Astrocyte of the spinal cord (primary cell): Measurements from ENCODE around the gene HNRNPM.

Experiments used
- DNase-seq: peaks from one replicate; pipeline ENCODE4 v3.0.0; 2011; ENCODE audit warnings: low read depth, low spot score
- H3K4me3 ChIP-seq: 2 replicates; pipeline ENCODE4 v1.5.1; 2011; ENCODE audit warnings: low read depth, mild to moderate bottlenecking, low read length, moderate library complexity
- in situ Hi-C: cut with HindIII; loops from 2 replicates; pipeline ENCODE4 v1.10.0; 2017; ENCODE audit warnings: low sequenced_read_pairs
- TF ChIP-seq, protein P1 (sequence below): IDR thresholded peaks from 2 replicates; pipeline ENCODE4 v1.5.1; 2012; ENCODE audit warnings: low read depth, mild to moderate bottlenecking, low read length, inconsistent platforms

HNRNPM gene

DNA sequence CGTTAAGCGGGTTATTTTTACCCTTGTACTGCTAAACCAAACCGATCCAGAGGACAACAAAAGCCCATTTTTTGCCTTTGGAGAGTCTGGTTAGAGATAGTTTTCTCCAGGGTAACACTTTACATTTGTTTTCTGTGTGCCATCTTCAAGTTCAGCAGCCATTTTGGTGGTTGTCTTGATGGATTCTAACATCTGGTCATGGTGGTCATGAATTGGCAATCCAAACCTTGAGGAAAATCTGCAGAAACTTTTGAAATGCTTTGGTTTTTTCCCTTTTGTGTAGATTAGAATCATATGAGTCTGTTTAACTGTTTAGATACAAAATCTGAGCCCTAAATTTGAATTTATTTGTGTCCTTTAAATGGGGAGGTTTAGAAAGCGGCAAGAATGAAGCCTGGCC lies 16.6 kb downstream of the HNRNPM start:
- H3K4me3 ChIP-seq, result no peak overlapping the region
- in situ Hi-C loops, result no loop called here
- DNase-seq, result no peak
- TF ChIP-seq, protein P1, sequence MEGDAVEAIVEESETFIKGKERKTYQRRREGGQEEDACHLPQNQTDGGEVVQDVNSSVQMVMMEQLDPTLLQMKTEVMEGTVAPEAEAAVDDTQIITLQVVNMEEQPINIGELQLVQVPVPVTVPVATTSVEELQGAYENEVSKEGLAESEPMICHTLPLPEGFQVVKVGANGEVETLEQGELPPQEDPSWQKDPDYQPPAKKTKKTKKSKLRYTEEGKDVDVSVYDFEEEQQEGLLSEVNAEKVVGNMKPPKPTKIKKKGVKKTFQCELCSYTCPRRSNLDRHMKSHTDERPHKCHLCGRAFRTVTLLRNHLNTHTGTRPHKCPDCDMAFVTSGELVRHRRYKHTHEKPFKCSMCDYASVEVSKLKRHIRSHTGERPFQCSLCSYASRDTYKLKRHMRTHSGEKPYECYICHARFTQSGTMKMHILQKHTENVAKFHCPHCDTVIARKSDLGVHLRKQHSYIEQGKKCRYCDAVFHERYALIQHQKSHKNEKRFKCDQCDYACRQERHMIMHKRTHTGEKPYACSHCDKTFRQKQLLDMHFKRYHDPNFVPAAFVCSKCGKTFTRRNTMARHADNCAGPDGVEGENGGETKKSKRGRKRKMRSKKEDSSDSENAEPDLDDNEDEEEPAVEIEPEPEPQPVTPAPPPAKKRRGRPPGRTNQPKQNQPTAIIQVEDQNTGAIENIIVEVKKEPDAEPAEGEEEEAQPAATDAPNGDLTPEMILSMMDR, result no peak

DNA sequence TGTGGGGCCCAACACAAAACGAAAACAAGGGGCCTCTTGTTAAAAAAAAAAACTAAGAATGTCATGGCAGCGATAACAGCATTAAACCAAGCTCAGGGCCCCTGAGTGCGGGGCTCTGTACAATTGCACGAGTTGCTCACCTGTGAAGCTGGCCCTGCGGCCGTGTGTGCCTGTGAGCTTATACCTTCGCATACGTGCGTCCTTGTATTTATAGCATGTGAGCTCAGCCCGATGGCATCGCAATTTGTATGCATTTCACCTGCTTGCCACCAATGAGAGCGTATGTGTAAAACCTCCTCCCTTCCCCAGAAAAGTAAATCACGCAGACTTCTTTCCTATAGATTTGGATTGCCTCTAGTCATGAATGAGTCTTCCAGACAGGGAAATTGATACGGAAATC lies 17.1 kb downstream of the HNRNPM start:
- TF ChIP-seq, protein P1, result no peak
- in situ Hi-C loops, result no loop called here
- no peak for DNase-seq

DNA sequence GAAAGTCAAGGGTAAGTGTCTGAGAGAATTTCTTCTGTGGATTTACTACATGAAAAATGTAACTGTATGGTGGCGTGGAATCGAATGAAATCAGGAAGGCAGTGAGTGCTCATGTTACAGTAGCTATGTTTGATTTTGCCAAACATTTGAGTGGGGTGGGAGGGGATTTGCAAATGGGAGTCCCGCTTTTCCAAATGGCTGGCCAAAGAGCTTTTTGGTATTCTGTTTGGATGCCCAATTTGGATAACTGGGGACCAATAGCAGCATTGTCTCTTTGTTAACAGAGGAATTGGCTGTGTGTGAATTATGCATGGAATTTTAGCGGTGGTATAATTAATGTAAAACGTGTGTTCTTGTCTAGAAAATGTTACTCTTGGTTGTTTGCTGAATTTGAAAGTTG lies 17.8 kb downstream of the HNRNPM start:
- in situ Hi-C loops, result no loop called here
- DNase-seq, result no peak
- TF ChIP-seq, protein P1, result no peak
- H3K4me3 ChIP-seq, result no peak overlapping the region

More for the DNA sequence above, 17.1 kb downstream of the HNRNPM start:
- H3K4me3 ChIP-seq, result no peak overlapping the region

DNA sequence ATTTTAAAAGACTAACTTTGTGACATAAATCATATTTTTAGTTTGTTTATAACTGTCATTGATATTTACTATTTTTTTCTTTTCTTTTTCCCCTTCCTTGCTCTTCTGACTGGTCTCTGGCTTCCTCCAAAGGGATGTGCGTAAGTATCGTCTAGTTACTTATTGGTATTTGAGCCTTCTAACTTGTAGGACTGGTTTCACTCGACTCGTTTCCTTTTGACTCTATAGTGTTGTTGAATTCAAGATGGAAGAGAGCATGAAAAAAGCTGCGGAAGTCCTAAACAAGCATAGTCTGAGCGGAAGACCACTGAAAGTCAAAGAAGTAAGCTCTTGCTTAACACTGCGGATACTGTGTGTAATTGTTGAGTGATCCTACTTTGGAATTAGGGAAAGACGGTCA lies 18.6 kb downstream of the HNRNPM start:
- in situ Hi-C loops, result no loop called here
- no peak overlapping the region for H3K4me3 ChIP-seq
- DNase-seq, result no peak
- TF ChIP-seq, protein P1, result no peak

DNA sequence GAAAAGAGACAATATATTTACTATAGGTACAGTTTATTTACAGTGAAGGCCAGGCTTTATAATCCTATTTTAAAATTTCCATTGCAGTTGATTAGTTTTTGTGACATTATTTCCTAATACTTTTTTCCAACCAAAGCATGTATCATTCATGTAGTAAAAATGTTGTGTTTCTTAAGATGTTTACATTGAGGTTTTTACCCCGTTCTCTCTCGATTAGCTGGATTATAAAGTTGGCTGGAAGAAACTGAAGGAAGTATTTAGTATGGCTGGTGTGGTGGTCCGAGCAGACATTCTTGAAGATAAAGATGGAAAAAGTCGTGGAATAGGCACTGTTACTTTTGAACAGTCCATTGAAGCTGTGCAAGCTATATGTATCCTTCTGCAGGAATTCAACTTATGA lies 21.2 kb downstream of the HNRNPM start:
- TF ChIP-seq, protein P1, result no peak
- in situ Hi-C loops, result no loop called here
- no peak for DNase-seq
- no peak overlapping the region for H3K4me3 ChIP-seq

DNA sequence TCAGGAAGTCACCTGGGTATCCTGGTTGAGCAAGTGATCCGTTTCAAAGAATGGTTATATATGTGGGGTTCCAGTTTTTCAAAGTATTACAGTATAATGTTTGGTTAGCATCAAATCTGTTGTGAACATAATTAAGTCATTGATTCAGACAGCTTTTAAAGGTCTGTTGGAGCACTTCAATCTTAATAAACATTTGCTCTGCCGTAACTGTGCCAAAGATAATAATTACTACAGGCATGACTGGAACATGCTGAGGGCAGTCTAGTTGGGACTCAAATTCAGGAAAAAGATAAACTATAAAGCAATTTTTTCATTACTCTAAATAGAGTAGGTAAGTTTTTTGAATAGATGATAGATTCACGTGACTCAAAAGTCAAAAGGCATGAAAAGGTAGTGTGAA lies 23.3 kb downstream of the HNRNPM start:
- TF ChIP-seq, protein P1, result no peak
- in situ Hi-C loops, result no loop called here

More for the DNA sequence above, 23.3 kb downstream of the HNRNPM start:
- no peak overlapping the region for H3K4me3 ChIP-seq
- DNase-seq, result no peak
